Skin of body (tissue), 2 donors: ENCODE measurements around the gene TTC22. TPM values are rescaled to one million over a fixed set of nuclear protein-coding genes. Genes with fewer than 3 reads are reported as not detected.

Experiments used
- DNase-seq: peaks from one replicate; lab custom pipeline; 2025; lab: John Stamatoyannopoulos, UW
- total RNA-seq: library from RNA; depleted of rRNA; stranded (reverse); fragments of >200 nt; gene quantifications from one replicate; pipeline ENCODE4 v1.2.3, GENCODE V29; 2014

Gene TTC22
- total RNA-seq, 1 donor from 2014 or later = 3.6 TPM

- DNase-seq = no peak
Observed at GRCh38 chr1:54808443-54809207, 7.5 kb upstream of the TTC22 start.

DNA sequence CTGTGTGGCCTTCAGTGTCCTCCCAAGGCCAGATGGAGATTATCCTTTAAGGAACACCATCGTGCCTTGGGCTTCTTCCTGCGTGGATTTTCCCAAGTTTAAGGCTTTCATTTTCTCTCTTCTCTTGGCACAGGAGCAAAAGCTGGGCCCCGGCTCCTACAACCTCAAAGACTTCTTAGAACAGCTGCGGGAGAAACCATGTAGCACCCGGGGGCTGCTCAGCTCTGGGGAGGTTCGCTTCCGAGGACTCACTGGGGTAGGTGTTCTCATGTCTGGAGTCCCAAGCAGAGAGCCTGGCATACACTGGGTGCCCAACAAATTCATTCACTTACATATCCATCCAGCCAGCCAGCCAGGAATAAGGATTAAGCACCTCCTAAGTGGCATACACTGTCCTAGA, 6.6 kb upstream of the TTC22 start:
- no peak for DNase-seq

DNA sequence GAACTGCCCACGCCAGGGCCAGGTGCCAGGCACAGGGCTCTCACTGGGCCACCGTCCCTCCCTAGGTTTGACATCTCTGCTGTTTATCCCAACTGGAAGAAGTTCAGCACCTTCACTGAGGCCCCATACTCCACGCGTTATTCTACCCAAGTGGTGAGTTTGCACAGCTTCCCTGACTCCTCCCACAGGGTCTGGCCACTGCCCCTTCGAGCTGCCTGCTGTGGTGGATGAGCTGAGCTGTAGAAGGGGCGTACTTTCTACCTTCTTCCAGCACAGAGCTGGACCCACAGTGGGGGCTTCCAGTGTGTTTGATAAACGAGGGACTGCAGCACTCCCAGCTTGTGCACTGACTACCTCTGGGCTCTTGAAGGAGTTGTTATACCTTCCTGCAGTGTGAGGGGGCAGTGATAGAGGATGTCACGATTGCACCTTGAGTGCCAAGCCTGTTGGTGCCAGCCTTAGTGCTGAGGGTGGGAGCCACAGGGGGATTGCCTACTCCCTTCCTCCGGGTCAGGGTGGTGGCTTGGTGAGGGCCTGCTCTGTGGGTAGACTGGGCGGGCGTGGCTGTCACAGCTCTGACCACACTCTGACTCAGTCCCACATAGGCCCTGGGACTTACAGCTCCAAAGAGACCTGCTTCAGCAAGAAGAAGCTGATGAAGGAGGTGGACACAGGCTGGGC, 5.9 kb upstream of the TTC22 start:
- DNase-seq = no peak

- no peak for DNase-seq
Observed at GRCh38 chr1:54805981-54806381, 4.9 kb upstream of the TTC22 start.

DNA sequence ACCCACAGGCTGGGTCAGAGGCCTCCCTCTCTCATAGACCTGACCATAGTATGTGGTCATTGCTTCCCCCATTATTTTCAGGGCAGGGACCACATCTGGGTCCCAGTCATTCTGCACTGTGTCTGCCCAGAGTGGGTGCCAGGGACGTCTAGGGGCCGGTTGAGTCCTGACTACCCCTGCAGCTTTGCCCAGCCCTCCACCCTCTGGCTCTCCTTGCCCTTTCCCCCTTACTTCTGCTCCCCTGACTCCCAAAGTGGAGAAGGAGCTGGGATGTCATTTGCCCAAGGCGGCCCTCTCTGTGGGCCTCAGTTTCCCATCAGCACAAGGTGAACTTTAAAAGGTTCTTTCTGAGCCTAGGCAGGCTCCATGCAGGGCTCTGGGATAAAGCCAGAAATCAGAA, 4.3 kb upstream of the TTC22 start:
- DNase-seq = no peak

DNA sequence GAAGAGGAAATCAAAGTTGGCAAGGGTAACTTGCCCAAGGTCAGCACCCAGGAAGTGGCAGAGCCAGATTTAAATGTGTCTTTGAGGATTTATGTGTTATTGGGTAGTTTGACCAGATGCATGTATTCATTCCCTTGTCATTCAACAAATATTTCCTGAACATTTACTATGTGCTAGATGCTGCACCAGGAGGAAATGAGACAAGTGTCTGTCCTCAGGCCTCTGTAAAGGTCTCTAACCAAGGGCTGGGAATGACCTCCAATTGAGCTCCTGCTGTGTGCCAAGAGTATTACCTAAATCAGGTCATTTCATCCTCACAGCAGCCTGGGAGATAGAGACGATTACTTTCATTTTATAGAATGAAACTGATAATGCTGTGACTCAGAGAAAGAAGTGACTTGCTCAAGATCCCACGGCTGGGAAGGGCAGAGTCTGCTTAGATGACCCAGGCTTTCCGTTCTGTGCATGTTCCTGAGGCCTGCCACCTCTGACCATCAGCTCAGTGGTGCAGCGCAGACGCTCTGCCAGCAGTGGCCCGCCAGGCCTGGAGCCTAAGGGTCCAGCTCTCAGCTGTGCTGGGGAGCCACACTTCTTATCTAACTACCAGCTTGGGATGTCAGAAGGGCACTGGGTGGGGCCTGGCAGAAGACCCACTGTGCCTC, 3.5 kb upstream of the TTC22 start:
- no peak for DNase-seq

GRCh38 chr1:54803761-54804470, 2.8 kb upstream of the TTC22 start:
- no peak for DNase-seq

GRCh38 chr1:54800041-54800898, 853 bp downstream of the TTC22 start:
- DNase-seq = no peak

DNA sequence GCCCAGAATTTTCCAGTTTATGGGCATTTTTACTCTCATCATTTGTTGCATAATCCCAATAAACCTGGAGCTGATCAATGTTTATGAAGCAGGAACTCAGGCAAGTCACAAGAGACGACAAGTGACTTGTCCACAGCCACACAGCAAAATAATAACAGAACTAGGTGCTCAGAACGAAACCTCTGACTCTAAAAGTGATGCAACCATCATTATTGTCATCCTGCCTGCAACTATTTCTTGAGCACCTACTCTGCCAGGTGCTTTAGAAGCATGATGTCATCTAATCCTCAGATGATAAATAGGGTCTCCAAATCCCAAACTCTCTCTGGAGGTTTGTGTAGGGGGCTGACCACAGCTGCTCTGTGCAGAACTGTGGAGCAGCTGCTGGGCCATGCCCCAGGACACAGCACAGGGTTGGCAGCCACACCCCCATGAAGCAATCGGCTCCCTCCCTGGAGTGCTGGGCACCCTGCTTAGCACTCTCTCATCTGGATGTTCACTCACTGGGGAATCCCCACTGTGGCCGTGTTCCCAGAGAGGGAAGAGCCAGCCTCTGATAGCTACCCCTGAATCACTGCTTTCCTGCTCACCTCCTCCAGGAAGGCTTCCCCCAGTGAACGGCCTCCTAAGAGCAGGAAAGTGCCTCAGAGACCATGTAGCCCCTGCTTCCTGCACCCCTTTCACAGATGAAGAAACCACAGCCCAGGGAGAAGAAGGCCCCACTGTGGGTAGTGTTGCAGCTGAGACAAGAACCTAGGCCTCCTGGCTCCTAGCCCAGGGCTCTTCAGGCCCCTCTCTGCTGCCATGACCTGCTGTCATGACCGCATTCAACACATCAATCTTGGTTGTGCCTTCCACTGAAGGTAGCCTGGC, 2.1 kb downstream of the TTC22 start:
- no peak for DNase-seq

GRCh38 chr1:54798206-54798605, 2.9 kb downstream of the TTC22 start:
- no peak for DNase-seq

GRCh38 chr1:54796902-54797301, 4.2 kb downstream of the TTC22 start:
- DNase-seq = no peak

DNA sequence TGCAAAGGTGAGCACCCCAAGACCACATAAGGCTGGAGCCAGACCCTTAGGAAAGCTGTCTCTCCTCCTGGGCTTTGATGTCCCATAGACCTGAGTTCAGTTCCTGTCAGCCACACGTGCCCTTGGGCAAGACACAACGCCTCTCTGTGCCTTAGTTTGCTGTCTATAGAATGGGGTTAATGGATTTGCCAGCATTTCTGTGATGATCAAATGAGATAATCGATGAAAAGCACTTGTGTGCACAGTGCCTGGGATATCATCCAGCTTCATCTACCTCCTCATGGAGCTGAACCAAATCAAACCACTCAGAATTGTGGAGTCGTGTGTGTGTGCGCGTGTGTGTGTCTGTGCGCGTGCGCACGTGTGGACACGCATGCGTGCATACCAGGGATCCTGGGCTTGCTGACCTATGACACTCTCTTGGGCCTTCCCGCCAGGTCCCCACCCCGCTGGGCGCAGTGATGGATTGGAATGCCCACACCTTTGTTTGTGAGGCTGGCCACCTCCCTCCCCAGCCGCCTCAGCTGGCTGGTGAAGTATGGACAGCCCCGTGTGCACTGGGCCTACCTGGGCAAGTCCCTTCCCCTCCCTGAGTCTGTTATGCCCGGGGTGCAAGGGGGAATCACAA, 5.2 kb downstream of the TTC22 start:
- no peak for DNase-seq

GRCh38 chr1:54795356-54795665, 5.8 kb downstream of the TTC22 start:
- DNase-seq = no peak

DNA sequence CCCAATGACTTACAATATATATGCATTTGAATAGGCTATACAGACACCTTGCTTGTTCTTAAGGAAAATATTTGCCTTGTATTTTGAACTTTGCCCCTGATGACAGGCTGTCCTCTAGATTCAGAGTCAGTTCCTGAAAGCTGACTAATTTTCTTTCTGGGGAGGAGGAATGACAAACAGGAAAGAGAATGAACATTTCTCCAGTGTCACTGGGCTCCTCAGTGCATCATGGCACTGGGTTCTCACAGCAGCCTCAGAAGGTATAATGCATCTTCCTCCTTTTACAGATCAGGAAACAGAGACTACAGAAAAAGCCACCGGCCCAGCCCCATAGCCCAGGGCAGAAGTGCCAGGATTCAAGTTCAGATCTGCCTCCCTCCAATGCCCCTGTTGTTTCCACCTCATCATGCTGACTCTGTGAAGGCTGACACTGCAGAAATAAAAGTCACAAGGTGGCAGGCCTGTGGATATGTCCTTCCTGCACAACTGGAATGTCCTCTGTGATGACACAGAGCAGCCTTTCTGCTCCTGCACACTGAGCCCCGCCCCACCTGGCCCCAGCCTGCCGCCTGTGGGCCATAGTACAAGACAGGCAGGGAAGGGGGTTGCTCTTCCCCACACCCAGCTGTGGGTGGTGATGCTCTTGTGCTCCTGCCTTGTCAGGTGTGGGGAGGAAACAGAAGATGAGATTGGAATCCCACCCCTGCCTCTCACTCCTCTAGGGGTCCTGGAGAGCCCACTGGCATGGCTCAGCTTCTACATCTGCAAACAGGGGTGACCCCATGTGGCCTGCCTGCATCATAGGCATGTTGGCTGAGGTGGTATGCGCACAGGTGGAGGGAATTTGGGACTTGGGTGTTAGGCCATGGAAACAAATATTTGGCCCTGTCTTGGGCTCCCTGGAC, 6.4 kb downstream of the TTC22 start:
- DNase-seq = no peak

- DNase-seq = peak; percentile 44
Observed at GRCh38 chr1:54792686-54793282, 8.3 kb downstream of the TTC22 start.

DNA sequence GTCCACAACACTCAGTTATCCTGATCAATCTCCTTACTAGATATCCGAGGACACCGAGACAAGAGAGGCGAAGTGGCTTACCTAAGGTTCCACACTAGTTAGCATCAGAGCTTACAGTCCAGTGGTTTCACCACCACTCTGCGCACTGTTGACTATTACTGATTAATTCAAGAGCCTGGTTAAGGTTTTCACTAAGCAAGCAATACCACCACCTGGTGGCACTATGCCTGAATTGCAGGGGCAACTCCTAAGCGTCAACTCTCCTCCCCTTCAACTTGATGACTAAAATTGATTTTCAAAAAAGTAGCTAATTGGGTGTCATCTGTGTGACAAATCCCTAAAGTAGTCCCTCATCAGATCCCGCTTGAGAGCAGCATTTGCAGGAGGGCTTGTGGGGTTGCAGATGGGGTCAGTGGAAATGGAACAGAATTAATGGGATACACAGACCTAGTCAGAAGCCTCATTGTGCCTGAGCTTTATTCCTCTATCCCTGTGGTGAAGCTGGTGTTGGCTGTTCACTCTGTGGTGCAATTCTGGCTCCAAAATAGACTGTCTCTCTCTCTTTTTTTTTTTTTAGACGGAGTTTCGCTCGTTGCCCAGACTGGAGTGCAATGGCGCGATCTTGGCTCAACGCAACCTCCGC, 9.1 kb downstream of the TTC22 start:
- DNase-seq = no peak

- DNase-seq = no peak
Observed at GRCh38 chr1:54788459-54788858, 12.7 kb downstream of the TTC22 start.

- no peak for DNase-seq
Observed at GRCh38 chr1:54787604-54788003, 13.5 kb downstream of the TTC22 start.
